Hepatocyte (in vitro differentiated cells): ENCODE results near the gene TPSAB1. TPM values are rescaled to one million over a fixed set of nuclear protein-coding genes. Genes with fewer than 3 reads are reported as not detected.

ENCODE experiments used
- DNase-seq: peaks from one replicate; pipeline ENCODE4 v3.0.0-alpha.2; 2016; ENCODE audit warnings: low spot score
- H2AFZ ChIP-seq: fragments of 200-600 bp; sonication (generic); 2 replicates; pipeline ENCODE4 v1.6.0; 2016; ENCODE audit warnings: antibody characterized with exemption, mild to moderate bottlenecking
- H3K27ac ChIP-seq: fragments of 200-600 bp; sonication (generic); 2 replicates; pipeline ENCODE4 v1.5.1; 2016; ENCODE audit warnings: mild to moderate bottlenecking
- H3K27me3 ChIP-seq: fragments of 200-600 bp; sonication (generic); 2 replicates; pipeline ENCODE4 v1.6.1; 2016
- H3K36me3 ChIP-seq: fragments of 200-600 bp; sonication (generic); replicated peaks from 2 replicates; pipeline ENCODE4 v1.5.1; 2016; ENCODE audit warnings: low read depth; ENCODE audit not compliant: insufficient read depth
- H3K4me1 ChIP-seq: fragments of 200-600 bp; sonication (generic); 2 replicates; pipeline ENCODE4 v1.5.1; 2016; ENCODE audit warnings: mild to moderate bottlenecking, moderate library complexity; ENCODE audit not compliant: insufficient read depth
- H3K4me2 ChIP-seq: fragments of 200-600 bp; sonication (generic); 2 replicates; pipeline ENCODE4 v1.6.0; 2016
- H3K4me3 ChIP-seq: fragments of 200-600 bp; sonication (generic); 2 replicates; pipeline ENCODE4 v1.5.1; 2016; ENCODE audit warnings: mild to moderate bottlenecking
- H3K79me2 ChIP-seq: fragments of 200-600 bp; sonication (generic); 2 replicates; pipeline ENCODE4 v1.6.0; 2017; ENCODE audit warnings: mild to moderate bottlenecking
- H3K9me2 ChIP-seq: fragments of 200-600 bp; sonication (generic); replicated peaks from 2 replicates; pipeline ENCODE4 v1.6.0; 2017; ENCODE audit warnings: mild to moderate bottlenecking; ENCODE audit not compliant: insufficient read depth
- H3K9me3 ChIP-seq: fragments of 200-600 bp; sonication (generic); 2 replicates; pipeline ENCODE4 v1.5.1; 2016; ENCODE audit warnings: low read depth, mild to moderate bottlenecking
- H4K20me1 ChIP-seq: fragments of 200-600 bp; sonication (generic); 2 replicates; pipeline ENCODE4 v1.6.0; 2016; ENCODE audit warnings: mild to moderate bottlenecking; ENCODE audit not compliant: insufficient read depth, poor library complexity, severe bottlenecking
- EZH2 ChIP-seq: fragments of 200-600 bp; sonication (generic); IDR thresholded peaks from 2 replicates; pipeline ENCODE4 v1.6.1; 2016; ENCODE audit warnings: antibody characterized with exemption, mild to moderate bottlenecking, borderline replicate concordance
- EZH2phosphoT487 ChIP-seq: fragments of 200-600 bp; sonication (generic); IDR thresholded peaks from one replicate; pipeline ENCODE4 v1.6.1; 2018; ENCODE audit warnings: antibody characterized with exemption, mild to moderate bottlenecking, low read depth, moderate library complexity; ENCODE audit not compliant: unreplicated experiment, severe bottlenecking
- WGBS: methylation state at CpG from one replicate; pipeline ENCODE4 v1.1.6; 2016; ENCODE audit warnings: low lambda C conversion rate; ENCODE audit errors: missing lambda C conversion rate; 5-methylcytosine and 5-hydroxymethylcytosine counted together
- polyA plus RNA-seq: library from polyadenylated mRNA; unstranded; fragments of >200 nt; fragmentation: Nextera tagmentation; extraction: Ambion mirVana; gene quantifications from 2 replicates; pipeline ENCODE4 v1.2.1, GENCODE V29; 2016
- total RNA-seq: library from RNA; depleted of rRNA; stranded (reverse); fragments of >200 nt; gene quantifications from 2 replicates; pipeline ENCODE4 v1.2.3, GENCODE V29; 2014
- TF ChIP-seq, protein P1 (sequence below): fragments of 200-600 bp; sonication (generic); IDR thresholded peaks from 2 replicates; pipeline ENCODE4 v1.5.1; 2016; ENCODE audit warnings: antibody characterized with exemption, mild to moderate bottlenecking; ENCODE audit not compliant: poor library complexity

TPSAB1 gene
- total and polyA plus RNA-seq, 2 experiments from 2014 or later: not detected

DNA sequence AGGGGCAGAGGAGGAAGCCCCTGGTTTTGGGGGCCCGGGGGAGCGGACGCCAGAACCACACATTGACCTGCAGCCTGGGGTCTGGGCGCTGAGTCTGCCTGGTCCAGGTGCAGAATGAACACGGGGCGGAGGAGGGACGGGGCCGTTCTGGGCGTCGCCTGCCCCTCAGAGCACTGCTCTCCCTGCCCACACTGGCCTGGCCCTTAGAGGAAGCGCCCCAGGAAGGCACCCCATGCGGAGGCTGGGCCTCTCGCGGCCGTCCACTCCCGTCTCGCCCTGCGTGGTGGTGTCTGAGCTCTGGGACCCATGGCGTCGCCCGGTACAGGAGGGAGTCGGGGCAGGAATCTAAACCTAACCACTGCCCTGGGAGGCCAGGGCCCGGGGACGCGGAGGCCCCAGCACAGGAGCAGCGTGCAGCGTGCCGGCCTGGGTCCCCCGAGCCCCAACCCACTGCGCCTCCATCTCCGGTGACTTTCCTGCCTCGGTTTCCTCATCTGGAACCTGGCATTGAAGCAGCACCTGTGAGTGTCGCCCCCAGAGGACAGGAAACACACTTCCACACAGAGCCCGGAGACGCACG is 19.7 kb downstream of the TPSAB1 start:
- no peaks in the 10 kb centered on the region for H3K79me2 ChIP-seq
- H3K9me2 ChIP-seq: no peaks in the 10 kb centered on the region
- H2AFZ ChIP-seq: no peak overlapping the region
- H4K20me1 ChIP-seq: no peaks in the 10 kb centered on the region
- 91% methylated on average over 35 of the region's 36 CpGs for WGBS
- no peak overlapping the region for H3K4me3 ChIP-seq
- no peak for TF ChIP-seq EZH2
- no peak for TF ChIP-seq EZH2phosphoT487
- TF ChIP-seq, protein P1, sequence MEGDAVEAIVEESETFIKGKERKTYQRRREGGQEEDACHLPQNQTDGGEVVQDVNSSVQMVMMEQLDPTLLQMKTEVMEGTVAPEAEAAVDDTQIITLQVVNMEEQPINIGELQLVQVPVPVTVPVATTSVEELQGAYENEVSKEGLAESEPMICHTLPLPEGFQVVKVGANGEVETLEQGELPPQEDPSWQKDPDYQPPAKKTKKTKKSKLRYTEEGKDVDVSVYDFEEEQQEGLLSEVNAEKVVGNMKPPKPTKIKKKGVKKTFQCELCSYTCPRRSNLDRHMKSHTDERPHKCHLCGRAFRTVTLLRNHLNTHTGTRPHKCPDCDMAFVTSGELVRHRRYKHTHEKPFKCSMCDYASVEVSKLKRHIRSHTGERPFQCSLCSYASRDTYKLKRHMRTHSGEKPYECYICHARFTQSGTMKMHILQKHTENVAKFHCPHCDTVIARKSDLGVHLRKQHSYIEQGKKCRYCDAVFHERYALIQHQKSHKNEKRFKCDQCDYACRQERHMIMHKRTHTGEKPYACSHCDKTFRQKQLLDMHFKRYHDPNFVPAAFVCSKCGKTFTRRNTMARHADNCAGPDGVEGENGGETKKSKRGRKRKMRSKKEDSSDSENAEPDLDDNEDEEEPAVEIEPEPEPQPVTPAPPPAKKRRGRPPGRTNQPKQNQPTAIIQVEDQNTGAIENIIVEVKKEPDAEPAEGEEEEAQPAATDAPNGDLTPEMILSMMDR: no peak
- no peak overlapping the region for H3K27ac ChIP-seq
- H3K27me3 ChIP-seq: peaks cover 8% of the 10 kb centered on the region
- no peak for DNase-seq
- H3K9me3 ChIP-seq: no peaks in the 10 kb centered on the region
- no peaks in the 10 kb centered on the region for H3K4me1 ChIP-seq
- no peaks in the 10 kb centered on the region for H3K36me3 ChIP-seq
- H3K4me2 ChIP-seq: no peak overlapping the region

DNA sequence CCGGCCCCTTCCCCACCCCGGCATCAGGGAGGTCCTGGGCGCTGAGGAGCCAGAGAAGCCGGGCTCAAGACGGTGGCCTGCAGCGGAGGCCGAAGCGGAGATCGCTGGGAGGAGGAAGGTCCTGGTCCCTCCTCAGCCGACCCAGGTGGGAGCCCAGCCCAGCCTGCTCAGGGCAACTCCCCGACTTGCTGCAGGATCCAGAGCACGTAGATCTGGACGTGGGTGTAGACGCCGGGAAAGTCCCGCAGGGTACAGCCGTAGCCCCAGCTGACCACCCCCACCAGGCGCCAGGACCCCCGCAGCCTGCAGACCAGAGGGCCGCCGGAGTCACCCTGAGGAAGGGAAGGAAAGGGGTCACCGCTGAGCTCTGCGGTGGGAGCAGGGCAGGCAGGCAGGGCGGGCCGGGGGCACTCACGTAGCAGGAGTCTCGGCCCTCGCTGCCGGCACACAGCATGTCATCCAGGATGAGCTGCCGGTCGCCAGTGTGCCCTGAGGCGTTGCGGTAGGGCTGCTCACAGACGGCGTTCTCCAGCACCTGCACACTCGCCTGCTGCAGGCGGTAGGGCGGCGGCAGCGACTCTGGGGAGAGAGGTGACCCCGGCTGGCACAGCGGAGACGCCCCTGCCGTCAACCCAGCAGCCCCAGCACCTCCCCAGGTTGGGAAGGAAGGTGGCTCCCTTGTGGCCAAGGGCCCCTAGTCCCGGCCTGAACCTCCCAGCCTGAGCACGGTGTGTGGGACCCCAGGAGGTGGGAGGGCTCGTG is 20.8 kb downstream of the TPSAB1 start:
- WGBS: 74% methylated on average over 34 of the region's 47 CpGs
- no peak overlapping the region for H2AFZ ChIP-seq
- no peaks in the 10 kb centered on the region for H3K9me2 ChIP-seq
- DNase-seq: no peak
- no peaks in the 10 kb centered on the region for H3K79me2 ChIP-seq
- H3K36me3 ChIP-seq: no peaks in the 10 kb centered on the region
- H3K27ac ChIP-seq: no peak overlapping the region
- peaks cover 8% of the 10 kb centered on the region for H3K27me3 ChIP-seq
- no peaks in the 10 kb centered on the region for H3K4me1 ChIP-seq
- H3K4me2 ChIP-seq: no peak overlapping the region
- H4K20me1 ChIP-seq: no peaks in the 10 kb centered on the region
- no peak overlapping the region for H3K4me3 ChIP-seq
- no peaks in the 10 kb centered on the region for H3K9me3 ChIP-seq
- TF ChIP-seq EZH2 (no peak), EZH2phosphoT487 (no peak)
- TF ChIP-seq, protein P1: no peak

DNA sequence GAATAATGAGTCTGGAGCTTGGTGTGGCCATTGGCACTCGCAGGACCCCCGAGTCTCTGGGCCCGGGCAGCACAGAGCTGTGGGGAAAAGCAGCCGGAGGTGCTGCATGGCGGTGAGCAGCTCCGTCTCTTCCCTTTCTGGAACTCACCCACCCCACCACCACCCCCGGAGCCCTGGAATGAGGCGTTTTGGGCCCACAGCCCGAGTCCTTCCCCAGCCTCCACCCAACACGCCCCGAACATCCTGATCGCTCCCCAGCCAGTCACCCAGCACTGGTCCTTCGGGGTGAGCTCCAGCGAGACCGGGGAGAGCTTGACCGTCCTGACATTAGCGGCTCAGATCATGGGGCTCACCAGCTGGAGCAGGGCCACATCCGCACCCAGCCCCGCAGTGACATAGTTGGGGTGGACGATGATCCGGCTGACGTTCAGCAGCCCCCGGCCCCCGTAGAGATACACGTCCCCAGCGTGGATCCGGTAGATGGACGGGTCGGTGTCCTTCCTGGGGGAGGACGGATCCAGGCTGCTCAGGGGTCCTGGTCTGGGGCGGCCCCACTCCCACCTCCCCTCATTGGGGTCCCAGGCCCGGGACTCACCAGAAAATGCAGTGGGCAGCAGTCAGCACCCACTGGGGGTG is 21.8 kb downstream of the TPSAB1 start:
- 94% methylated on average over 31 of the region's 32 CpGs for WGBS
- Histone ChIP-seq H3K9me3 (no peaks in the 10 kb centered on the region), H3K4me2 (no peak overlapping the region), H4K20me1 (no peaks in the 10 kb centered on the region), H3K27me3 (peaks cover 8% of the 10 kb centered on the region), H2AFZ (no peak overlapping the region), H3K4me3 (no peak overlapping the region), H3K27ac (no peak overlapping the region), H3K4me1 (no peaks in the 10 kb centered on the region), H3K79me2 (no peaks in the 10 kb centered on the region), H3K9me2 (no peaks in the 10 kb centered on the region), H3K36me3 (no peaks in the 10 kb centered on the region)
- no peak for DNase-seq
- TF ChIP-seq EZH2 (no peak), EZH2phosphoT487 (no peak)
- TF ChIP-seq, protein P1: no peak
